ENCODE data around the gene SPAG8.

DNA sequence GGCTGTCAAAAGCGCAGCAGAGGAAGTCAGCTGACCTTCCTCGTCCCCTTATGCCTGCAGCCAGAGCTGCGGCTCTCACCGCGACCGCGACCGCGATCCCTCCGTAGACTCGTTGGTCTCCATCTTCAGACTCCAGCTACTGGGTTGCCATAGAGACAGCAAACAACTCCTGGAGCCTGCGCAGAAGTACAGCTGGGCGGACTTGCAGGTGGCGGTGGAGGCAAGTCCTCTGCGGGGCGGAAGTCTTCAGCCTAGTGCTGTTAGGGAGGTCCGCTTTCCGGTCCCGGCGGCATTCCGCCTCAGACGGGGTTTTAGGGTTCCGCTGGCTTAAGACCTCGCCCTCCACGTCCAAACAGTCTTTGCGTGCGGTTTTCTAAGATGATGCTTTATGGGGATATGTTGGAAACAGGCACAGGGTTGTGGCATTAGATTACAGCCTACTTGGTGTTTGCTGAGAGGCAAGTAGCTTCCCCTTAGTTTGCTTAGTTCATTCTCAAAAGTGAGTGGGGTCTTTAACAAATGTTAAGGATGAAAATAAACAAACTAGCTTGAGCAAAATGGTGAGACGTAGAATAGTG, at the start of gene SPAG8:
- TF ChIP-seq ZNF395 (CRISPR knock-in tag; IDR thresholded peaks at IDR 0.05): no peak
- TF ChIP-seq ZNF780A (CRISPR knock-in tag; IDR thresholded peaks at IDR 0.05): no peak
- TF ChIP-seq THRA (IDR thresholded peaks at IDR 0.05): no peak
- no peak for TF ChIP-seq POLR2AphosphoS5 (IDR thresholded peaks at IDR 0.05; ENCODE audit: control insufficient read depth, insufficient read depth, low read depth, low read length)
- TF ChIP-seq CBX5 (IDR thresholded peaks at IDR 0.05; ENCODE audit: borderline replicate concordance, low read depth): no peak
- no peak for TF ChIP-seq EZH2 (IDR thresholded peaks at IDR 0.05; ENCODE audit: borderline replicate concordance, low read depth, low read length)
- TF ChIP-seq ARHGAP35 (IDR thresholded peaks at IDR 0.05; ENCODE audit: partially characterized antibody): no peak

All from K562 (cell line).